Pons (tissue), 1 donor: Measurements from ENCODE around the gene SMPD4.
"Not testable (repeated sequence)": the region's sequence is repeated elsewhere in the genome, so short reads cannot be mapped to it uniquely, and the experiment has no call there.

ENCODE experiments used
- DNase-seq: peaks from one replicate; pipeline ENCODE4 v3.0.0-alpha.2; 2016; ENCODE audit warnings: low spot score

The SMPD4 gene

GRCh38 chr2:130181325-130181879 lies at the start of gene SMPD4:
TSS of gene SMPD4 (minus strand) at chr2:130181602. CDS start at chr2:130176592, 5,010 bp downstream.
- peak; percentile 95 for DNase-seq

- not testable (repeated sequence) for DNase-seq
Observed at GRCh38 chr2:130230907-130231306, 49.5 kb upstream of the SMPD4 start.

- not testable (repeated sequence) for DNase-seq
Observed at GRCh38 chr2:130230376-130230775, 49.0 kb upstream of the SMPD4 start.

GRCh38 chr2:130229161-130229510 lies 47.7 kb upstream of the SMPD4 start:
- not testable (repeated sequence) for DNase-seq

- not testable (repeated sequence) for DNase-seq
Observed at GRCh38 chr2:130228467-130229160, 47.2 kb upstream of the SMPD4 start.

- not testable (repeated sequence) for DNase-seq
Observed at GRCh38 chr2:130228005-130228404, 46.6 kb upstream of the SMPD4 start.

GRCh38 chr2:130222523-130222922 lies 41.1 kb upstream of the SMPD4 start:
- DNase-seq, result not testable (repeated sequence)

GRCh38 chr2:130220505-130220904 lies 39.1 kb upstream of the SMPD4 start:
- not testable (repeated sequence) for DNase-seq

- not testable (repeated sequence) for DNase-seq
Observed at GRCh38 chr2:130219147-130219546, 37.7 kb upstream of the SMPD4 start.

- not testable (repeated sequence) for DNase-seq
Observed at GRCh38 chr2:130207051-130207450, 25.6 kb upstream of the SMPD4 start.

GRCh38 chr2:130203150-130203549 lies 21.7 kb upstream of the SMPD4 start:
- DNase-seq, result not testable (repeated sequence)

GRCh38 chr2:130202518-130202917 lies 21.1 kb upstream of the SMPD4 start:
- DNase-seq, result not testable (repeated sequence)

- no peak for DNase-seq
Observed at GRCh38 chr2:130198343-130198742, 16.9 kb upstream of the SMPD4 start, which contains the start of gene TUBA3E. TSS of gene TUBA3E (minus strand) at chr2:130198439. CDS start at chr2:130198360, 79 bp downstream.

GRCh38 chr2:130196052-130196451 lies 14.7 kb upstream of the SMPD4 start:
- DNase-seq, result not testable (repeated sequence)

- not testable (repeated sequence) for DNase-seq
Observed at GRCh38 chr2:130195089-130195635, 13.8 kb upstream of the SMPD4 start.

GRCh38 chr2:130193824-130194223 lies 12.4 kb upstream of the SMPD4 start:
- DNase-seq, result not testable (repeated sequence)

- DNase-seq, result not testable (repeated sequence)
Observed at GRCh38 chr2:130192451-130192850, 11.0 kb upstream of the SMPD4 start.

GRCh38 chr2:130191319-130191718 lies 9.9 kb upstream of the SMPD4 start:
- not testable (repeated sequence) for DNase-seq

- no peak for DNase-seq
Observed at GRCh38 chr2:130190237-130190636, 8.8 kb upstream of the SMPD4 start.

- not testable (repeated sequence) for DNase-seq
Observed at GRCh38 chr2:130188958-130189357, 7.6 kb upstream of the SMPD4 start.

- not testable (repeated sequence) for DNase-seq
Observed at GRCh38 chr2:130187859-130188792, 6.7 kb upstream of the SMPD4 start.

- DNase-seq, result no peak
Observed at GRCh38 chr2:130187268-130187667, 5.9 kb upstream of the SMPD4 start.
